ENCODE results near the gene RAB7A. TPM values are rescaled to one million over a fixed set of nuclear protein-coding genes. Genes with fewer than 3 reads are reported as not detected.
"Not testable (repeated sequence)": the region's sequence is repeated elsewhere in the genome, so short reads cannot be mapped to it uniquely, and the experiment has no call there.

RAB7A gene
- polyA plus RNA-seq, 1 donor (not counting 4 experiments of a cell fraction or from before 2014, with no cell fraction given) = 364 TPM

DNA sequence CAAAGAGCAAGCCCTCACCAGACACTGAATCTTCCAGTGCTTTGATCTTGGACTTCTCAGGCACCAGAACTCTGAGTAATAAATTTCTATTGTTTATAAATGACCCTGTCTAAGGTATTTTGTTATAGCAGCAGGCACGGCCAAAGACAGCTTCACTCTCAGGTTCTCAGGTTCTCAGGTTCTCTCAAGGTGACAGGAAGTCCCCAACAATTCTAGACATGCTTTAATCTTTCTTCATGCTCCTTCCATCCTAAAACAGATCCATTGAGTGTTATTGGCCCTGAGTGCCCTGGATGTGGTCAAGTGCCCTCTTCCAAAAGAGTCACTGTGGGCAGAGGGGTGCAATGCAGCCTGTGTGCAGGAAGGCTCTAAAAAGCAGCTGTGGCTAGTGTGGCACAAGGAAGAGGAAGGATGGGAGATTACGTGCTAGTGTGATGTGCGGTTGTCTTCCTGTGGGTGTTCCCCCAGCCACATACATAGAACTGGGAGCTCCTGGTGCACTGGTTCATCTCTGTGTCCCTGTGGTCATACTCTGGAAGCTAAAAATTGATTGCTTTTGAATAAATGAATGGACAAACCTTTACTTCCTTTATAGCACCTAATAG lies 11.0 kb upstream of the RAB7A start:
- no peak for DNase-seq (ENCODE audit: low read depth, low spot score)
- no peaks in the 10 kb centered on the region for H3K36me3 ChIP-seq (ENCODE audit: control insufficient read depth in 2 of 2, extremely low read depth in 1 of 2, insufficient read depth in 2 of 2, low read length in 2 of 2)
- dilution Hi-C loops (cut with MboI; ENCODE audit: extremely low pct_ligation_motif_present, low sequenced_read_pairs) = no loop called here
- no peak overlapping the region for H3K27ac ChIP-seq (ENCODE audit: control insufficient read depth, insufficient read depth, low read length)
- no peak overlapping the region for H2AFZ ChIP-seq (ENCODE audit: control insufficient read depth, low read length)
- FAIRE-seq = no peak
- H3K9me3 ChIP-seq (ENCODE audit: control insufficient read depth, low read depth, low read length) = no peaks in the 10 kb centered on the region
- no peak overlapping the region for H3K9ac ChIP-seq (ENCODE audit: control insufficient read depth, extremely low read depth, insufficient read depth, low read length)
- H4K20me1 ChIP-seq (ENCODE audit: control insufficient read depth, extremely low read depth, insufficient read depth, low read length) = no peaks in the 10 kb centered on the region
- no peaks in the 10 kb centered on the region for H3K9me1 ChIP-seq (ENCODE audit: control insufficient read depth, extremely low read depth, insufficient read depth, low read length)
- no peak overlapping the region for H3K4me3 ChIP-seq (ENCODE audit: control insufficient read depth in 2 of 3, extremely low read depth in 1 of 3, insufficient read depth in 2 of 3, low read depth in 1 of 3, low read length in 3 of 3)
- TF ChIP-seq, protein P1, sequence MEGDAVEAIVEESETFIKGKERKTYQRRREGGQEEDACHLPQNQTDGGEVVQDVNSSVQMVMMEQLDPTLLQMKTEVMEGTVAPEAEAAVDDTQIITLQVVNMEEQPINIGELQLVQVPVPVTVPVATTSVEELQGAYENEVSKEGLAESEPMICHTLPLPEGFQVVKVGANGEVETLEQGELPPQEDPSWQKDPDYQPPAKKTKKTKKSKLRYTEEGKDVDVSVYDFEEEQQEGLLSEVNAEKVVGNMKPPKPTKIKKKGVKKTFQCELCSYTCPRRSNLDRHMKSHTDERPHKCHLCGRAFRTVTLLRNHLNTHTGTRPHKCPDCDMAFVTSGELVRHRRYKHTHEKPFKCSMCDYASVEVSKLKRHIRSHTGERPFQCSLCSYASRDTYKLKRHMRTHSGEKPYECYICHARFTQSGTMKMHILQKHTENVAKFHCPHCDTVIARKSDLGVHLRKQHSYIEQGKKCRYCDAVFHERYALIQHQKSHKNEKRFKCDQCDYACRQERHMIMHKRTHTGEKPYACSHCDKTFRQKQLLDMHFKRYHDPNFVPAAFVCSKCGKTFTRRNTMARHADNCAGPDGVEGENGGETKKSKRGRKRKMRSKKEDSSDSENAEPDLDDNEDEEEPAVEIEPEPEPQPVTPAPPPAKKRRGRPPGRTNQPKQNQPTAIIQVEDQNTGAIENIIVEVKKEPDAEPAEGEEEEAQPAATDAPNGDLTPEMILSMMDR (optimal IDR thresholded peaks at IDR 0.05 in 1 of 3, IDR thresholded peaks at IDR 0.05 in 1 of 3, conservative IDR thresholded peaks at IDR 0.05 in 1 of 3; ENCODE audit: extremely low read depth in 1 of 3, insufficient read depth in 2 of 3, low read length in 3 of 3) = no peak
- TF ChIP-seq EZH2 (IDR thresholded peaks at IDR 0.05; ENCODE audit: low read length) = no peak
- H3K4me1 ChIP-seq (ENCODE audit: control insufficient read depth, extremely low read depth, insufficient read depth, low read length) = peaks cover 5% of the 10 kb centered on the region
- no peaks in the 10 kb centered on the region for H3K27me3 ChIP-seq (ENCODE audit: control insufficient read depth, extremely low read depth, insufficient read depth, low read length)
- no peaks in the 10 kb centered on the region for H3K79me2 ChIP-seq (ENCODE audit: control insufficient read depth, insufficient read depth, low read length)
- no peak overlapping the region for H3K4me2 ChIP-seq (ENCODE audit: control insufficient read depth, extremely low read depth, insufficient read depth, low read depth, low read length)

DNA sequence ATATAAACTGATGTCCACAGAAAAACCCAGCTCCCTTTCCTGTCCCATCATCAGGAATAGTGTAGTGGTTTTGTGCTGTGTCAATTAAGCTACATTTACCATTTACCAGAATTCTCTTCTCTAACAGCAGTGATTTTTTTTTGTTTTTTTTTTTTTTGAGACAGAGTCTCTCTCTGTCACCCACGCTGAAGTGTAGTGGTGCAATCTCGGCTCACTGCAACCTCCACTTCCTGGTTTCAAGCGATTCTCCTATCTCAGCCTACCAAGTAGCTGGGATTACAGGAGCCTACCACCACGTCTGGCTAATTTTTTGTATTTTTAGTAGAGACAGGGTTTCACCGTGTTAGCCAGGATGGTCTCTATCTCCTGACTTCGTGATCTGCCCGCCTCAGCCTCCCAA lies 7.1 kb upstream of the RAB7A start:
- H3K9me1 ChIP-seq (ENCODE audit: control insufficient read depth, extremely low read depth, insufficient read depth, low read length); H3K4me3 ChIP-seq (ENCODE audit: control insufficient read depth in 2 of 3, extremely low read depth in 1 of 3, insufficient read depth in 2 of 3, low read depth in 1 of 3, low read length in 3 of 3); H3K79me2 ChIP-seq (ENCODE audit: control insufficient read depth, insufficient read depth, low read length); dilution Hi-C loops (cut with MboI; ENCODE audit: extremely low pct_ligation_motif_present, low sequenced_read_pairs); H3K4me1 ChIP-seq (ENCODE audit: control insufficient read depth, extremely low read depth, insufficient read depth, low read length); H3K27ac ChIP-seq (ENCODE audit: control insufficient read depth, insufficient read depth, low read length); H3K4me2 ChIP-seq (ENCODE audit: control insufficient read depth, extremely low read depth, insufficient read depth, low read depth, low read length); H2AFZ ChIP-seq (ENCODE audit: control insufficient read depth, low read length); H3K9me3 ChIP-seq (ENCODE audit: control insufficient read depth, low read depth, low read length); H3K9ac ChIP-seq (ENCODE audit: control insufficient read depth, extremely low read depth, insufficient read depth, low read length); FAIRE-seq; H4K20me1 ChIP-seq (ENCODE audit: control insufficient read depth, extremely low read depth, insufficient read depth, low read length); H3K27me3 ChIP-seq (ENCODE audit: control insufficient read depth, extremely low read depth, insufficient read depth, low read length); DNase-seq (ENCODE audit: low read depth, low spot score); H3K36me3 ChIP-seq (ENCODE audit: control insufficient read depth in 2 of 2, extremely low read depth in 1 of 2, insufficient read depth in 2 of 2, low read length in 2 of 2): not testable (repeated sequence)

DNA sequence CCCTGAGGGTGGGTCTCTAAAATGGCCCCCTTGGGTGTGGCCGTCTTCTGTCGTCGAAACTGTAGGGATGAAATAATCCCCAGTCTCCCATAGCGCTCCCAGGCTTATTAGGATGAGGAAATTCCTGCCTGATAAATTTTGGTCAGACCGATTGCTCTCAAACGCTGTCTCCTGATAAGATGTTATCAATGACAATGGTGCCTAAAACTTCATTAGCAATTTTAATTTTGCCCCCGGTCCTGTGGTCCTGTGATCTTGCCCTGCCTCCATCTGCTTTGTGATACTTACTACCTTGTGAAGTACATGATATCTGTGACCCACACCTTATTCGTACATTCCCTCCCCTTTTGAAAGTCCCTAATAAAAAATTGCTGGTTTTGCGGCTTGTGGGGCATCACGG lies 5.1 kb upstream of the RAB7A start:
- H2AFZ ChIP-seq (ENCODE audit: control insufficient read depth, low read length) = no peak overlapping the region
- peaks cover 8% of the 10 kb centered on the region for H3K4me1 ChIP-seq (ENCODE audit: control insufficient read depth, extremely low read depth, insufficient read depth, low read length)
- no peaks in the 10 kb centered on the region for H3K27me3 ChIP-seq (ENCODE audit: control insufficient read depth, extremely low read depth, insufficient read depth, low read length)
- FAIRE-seq (no peak), DNase-seq (ENCODE audit: low read depth, low spot score) (no peak)
- H3K36me3 ChIP-seq (ENCODE audit: control insufficient read depth in 2 of 2, extremely low read depth in 1 of 2, insufficient read depth in 2 of 2, low read length in 2 of 2) = no peaks in the 10 kb centered on the region
- H3K9ac ChIP-seq (ENCODE audit: control insufficient read depth, extremely low read depth, insufficient read depth, low read length) = no peak overlapping the region
- H3K27ac ChIP-seq (ENCODE audit: control insufficient read depth, insufficient read depth, low read length) = no peak overlapping the region
- dilution Hi-C loops (cut with MboI; ENCODE audit: extremely low pct_ligation_motif_present, low sequenced_read_pairs) = no loop called here
- H3K4me2 ChIP-seq (ENCODE audit: control insufficient read depth, extremely low read depth, insufficient read depth, low read depth, low read length) = no peak overlapping the region
- no peaks in the 10 kb centered on the region for H3K79me2 ChIP-seq (ENCODE audit: control insufficient read depth, insufficient read depth, low read length)
- no peak overlapping the region for H3K4me3 ChIP-seq (ENCODE audit: control insufficient read depth in 2 of 3, extremely low read depth in 1 of 3, insufficient read depth in 2 of 3, low read depth in 1 of 3, low read length in 3 of 3)
- TF ChIP-seq, protein P1 (optimal IDR thresholded peaks at IDR 0.05 in 1 of 3, IDR thresholded peaks at IDR 0.05 in 1 of 3, conservative IDR thresholded peaks at IDR 0.05 in 1 of 3; ENCODE audit: extremely low read depth in 1 of 3, insufficient read depth in 2 of 3, low read length in 3 of 3) = no peak
- TF ChIP-seq EZH2 (IDR thresholded peaks at IDR 0.05; ENCODE audit: low read length) = no peak
- H4K20me1 ChIP-seq (ENCODE audit: control insufficient read depth, extremely low read depth, insufficient read depth, low read length) = no peaks in the 10 kb centered on the region
- no peaks in the 10 kb centered on the region for H3K9me3 ChIP-seq (ENCODE audit: control insufficient read depth, low read depth, low read length)
- H3K9me1 ChIP-seq (ENCODE audit: control insufficient read depth, extremely low read depth, insufficient read depth, low read length) = no peaks in the 10 kb centered on the region
